GM12878 (cell line): ENCODE data around the gene PLEKHA7. TPM values are rescaled to one million over a fixed set of nuclear protein-coding genes. Genes with fewer than 3 reads are reported as not detected.

Experiments used
- ATAC-seq: fragments of 200-7000 bp; cut with Tn5 transposase; 3 replicates; pipeline ENCODE4 v1.9.1; 2020; ENCODE audit warnings: mild to moderate bottlenecking, moderate library complexity
- BruUV-seq: library from RNA; stranded (reverse); fragments of 400-500 nt; replicated peaks from 2 replicates; lab custom pipeline; 2021; lab: Mats Ljungman, UMichigan
- CTCF ChIA-PET: fragments of 300-600 bp; sonication (Branson Sonifier 250); formaldehyde crosslinking; extraction: SDS; loops from one replicate; lab custom pipeline; 2021; ENCODE audit warnings: inconsistent platforms; lab: Yijun Ruan, JAX
- POLR2A ChIA-PET: fragments of 350-600 bp; formaldehyde crosslinking; extraction: SDS; loops from one replicate; lab custom pipeline; 2021; ENCODE audit warnings: inconsistent platforms; lab: Charles Lee
- RAD21 ChIA-PET: fragments of 300-600 bp; sonication (Branson Sonifier 250); formaldehyde crosslinking; loops from one replicate; lab custom pipeline; 2023; ENCODE audit warnings: antibody characterized with exemption; ENCODE audit not compliant: unreplicated experiment; lab: Charles Lee
- SMC1A ChIA-PET: fragments of 300-600 bp; sonication (Branson Sonifier 250); formaldehyde crosslinking; loops from one replicate; lab custom pipeline; 2023; ENCODE audit not compliant: unreplicated experiment, uncharacterized antibody; lab: Charles Lee
- DNase-seq: peaks from one replicate; pipeline ENCODE4 v3.0.0-alpha.2; 2011; ENCODE audit warnings: low read depth, low spot score
- FAIRE-seq: peaks from 3 replicates; lab custom pipeline; 2011; peaks lifted over from hg19 to GRCh38; lab: Jason Lieb, UNC
- H2AFZ ChIP-seq: 2 replicates; pipeline ENCODE4 v1.6.0; 2011; ENCODE audit warnings: low read depth, low read length, control low read depth; ENCODE audit not compliant: control insufficient read depth
- H3K27ac ChIP-seq: 2 replicates; pipeline ENCODE4 v1.5.1; 2011; ENCODE audit warnings: control low read depth; ENCODE audit not compliant: control insufficient read depth, insufficient read depth
- H3K27me3 ChIP-seq, 2 experiments: replicated peaks in 1 of 2; 2 replicates each; pipeline versions ENCODE4 v1.6.0 to v1.6.1; 2011; ENCODE audit warnings: low read length in 1 of 2; ENCODE audit not compliant: control insufficient read depth in 2 of 2, insufficient read depth in 2 of 2
- H3K36me3 ChIP-seq, 2 experiments: 2 replicates each; pipeline ENCODE4 v1.5.1; 2011; ENCODE audit warnings: low read length in 1 of 2; ENCODE audit not compliant: control insufficient read depth in 2 of 2, insufficient read depth in 2 of 2
- H3K4me1 ChIP-seq: 2 replicates; pipeline ENCODE4 v1.6.1; 2011; ENCODE audit warnings: mild to moderate bottlenecking, low read length, moderate library complexity, mixed read lengths; ENCODE audit not compliant: control insufficient read depth, insufficient read depth
- H3K4me2 ChIP-seq: 2 replicates; pipeline ENCODE4 v1.6.0; 2011; ENCODE audit warnings: control low read depth; ENCODE audit not compliant: control insufficient read depth, insufficient read depth
- H3K4me3 ChIP-seq: fragments of 200-600 bp; sonication (generic); 2 replicates; pipeline ENCODE4 v1.5.1; 2016
- H3K79me2 ChIP-seq: 2 replicates; pipeline ENCODE4 v1.6.0; 2011; ENCODE audit warnings: low read length; ENCODE audit not compliant: control insufficient read depth, insufficient read depth
- H3K9ac ChIP-seq: 2 replicates; pipeline ENCODE4 v1.8.0; 2011; ENCODE audit warnings: low read length, control low read depth, mixed read lengths; ENCODE audit not compliant: control insufficient read depth, insufficient read depth
- H3K9me3 ChIP-seq: replicated peaks from 3 replicates; pipeline ENCODE4 v1.5.1; 2011; ENCODE audit warnings: mild to moderate bottlenecking, low read length; ENCODE audit not compliant: control insufficient read depth, insufficient read depth
- H4K20me1 ChIP-seq: 2 replicates; pipeline ENCODE4 v1.6.0; 2011; ENCODE audit not compliant: control insufficient read depth, insufficient read depth
- CHD4 ChIP-seq: fragments of 200-600 bp; sonication (generic); IDR thresholded peaks from 2 replicates; pipeline ENCODE4 v1.6.1; 2016; ENCODE audit warnings: mild to moderate bottlenecking
- E2F8 ChIP-seq: fragments of 450-650 bp; IDR thresholded peaks from 2 replicates; pipeline ENCODE4 v1.6.1; 2018; ENCODE audit warnings: mild to moderate bottlenecking, low read depth, moderate library complexity; ENCODE audit not compliant: partially characterized antibody
- HDGF ChIP-seq: fragments of 450-650 bp; IDR thresholded peaks from 2 replicates; pipeline ENCODE4 v1.6.1; 2016; ENCODE audit warnings: antibody characterized with exemption
- IKZF2 ChIP-seq, 2 experiments: fragments of 450-650 bp; IDR thresholded peaks; 2 replicates each; pipeline ENCODE4 v1.6.1; 2017; ENCODE audit warnings: mild to moderate bottlenecking in 2 of 2, moderate library complexity in 2 of 2
- KAT2A ChIP-seq: conservative IDR thresholded peaks from 2 replicates; pipeline ENCODE4 v1.6.1; 2011; ENCODE audit warnings: low read depth, low read length; ENCODE audit not compliant: control insufficient read depth
- PRDM15 ChIP-seq: fragments of 450-650 bp; formaldehyde crosslinking; IDR thresholded peaks from 2 replicates; pipeline ENCODE4 v1.4.0; 2020; ENCODE audit warnings: mild to moderate bottlenecking, moderate library complexity
- RBBP5 ChIP-seq: fragments of 200-600 bp; sonication (generic); conservative IDR thresholded peaks from 2 replicates; pipeline ENCODE4 v1.6.1; 2016
- SREBF1 ChIP-seq: IDR thresholded peaks from 2 replicates; pipeline ENCODE4 v1.6.1; 2012; ENCODE audit warnings: mild to moderate bottlenecking, low read length
- STAT1 ChIP-seq: fragments of 450-650 bp; conservative IDR thresholded peaks from 2 replicates; pipeline ENCODE4 v1.6.1; 2014; ENCODE audit warnings: antibody characterized with exemption, mild to moderate bottlenecking
- TAF1 ChIP-seq: IDR thresholded peaks from 2 replicates; pipeline ENCODE4 v1.6.1; 2011; ENCODE audit warnings: mild to moderate bottlenecking, low read depth, low read length, borderline replicate concordance
- ZNF24 ChIP-seq: fragments of 450-650 bp; IDR thresholded peaks from 2 replicates; pipeline ENCODE4 v1.6.1; 2017; ENCODE audit warnings: antibody characterized with exemption, mild to moderate bottlenecking
- WGBS: methylation state at CpG from one replicate; pipeline ENCODE4 v1.1.6; 2016; ENCODE audit warnings: low lambda C conversion rate; ENCODE audit not compliant: insufficient replicate concordance, insufficient coverage; ENCODE audit errors: missing lambda C conversion rate; 5-methylcytosine and 5-hydroxymethylcytosine counted together
- in situ Hi-C: fragments of 300-500 bp; cut with MboI; formaldehyde crosslinking; loops from 9 replicates; pipeline ENCODE4 v1.14.3; 2018; ENCODE audit warnings: mixed read lengths
- intact Hi-C: fragments of 100-400 bp; cut with micrococcal nuclease; formaldehyde crosslinking; loops from one replicate; pipeline ENCODE4 v1.14.2; 2022; ENCODE audit not compliant: unreplicated experiment
- polyA plus RNA-seq, 11 experiments: library from polyadenylated mRNA; depleted of rRNA in 4 of 11; unstranded in 6 of 11; stranded (reverse) in 5 of 11; fragments of >200 nt; fragmentation: Nextera tagmentation in 4 of 11; fragmentation: Illumina TruSeq in 1 of 11; extraction: Ambion mirVana in 4 of 11; extraction: Trizol in 1 of 11; gene quantifications; 1 replicate in 1 of 11; 2 replicates in 10 of 11; pipeline versions ENCODE4 v1.2.1 to v1.2.3, GENCODE V29; 2011 to 2016; ENCODE audit warnings: inconsistent platforms in 2 of 11, missing spikeins in 2 of 11, low read depth in 1 of 11
- total RNA-seq, 4 experiments: library from RNA; depleted of rRNA in 3 of 4; stranded (reverse); fragments of >200 nt in 3 of 4; fragmentation: Illumina TruSeq in 1 of 4; extraction: Trizol in 1 of 4; gene quantifications; 2 replicates each; pipeline versions ENCODE4 v1.2.1 to v1.2.3, GENCODE V29; 2013 to 2021

Gene PLEKHA7
- total and polyA plus RNA-seq, 10 of the 15 experiments (the other 5 are each of a cell fraction or from before 2014, with no cell fraction given), result 0.45 to 5.3 (median 2.1) TPM

- BruUV-seq, result no TSS peak
- in situ Hi-C loops, result no loop called here
- H3K27me3 ChIP-seq, result no peaks in the 10 kb centered on the region
- RAD21 ChIA-PET, result no interaction called here
- no peak overlapping the region for H3K4me3 ChIP-seq
- no peak overlapping the region for H3K27ac ChIP-seq
- no peaks in the 10 kb centered on the region for H3K36me3 ChIP-seq
- CTCF ChIA-PET, result no interaction called here
- 0% methylated on average over 3 of the region's 3 CpGs for WGBS
- H4K20me1 ChIP-seq, result no peaks in the 10 kb centered on the region
- FAIRE-seq, result no peak
- H3K79me2 ChIP-seq, result no peaks in the 10 kb centered on the region
- H2AFZ ChIP-seq, result no peak overlapping the region
- H3K4me1 ChIP-seq, result no peaks in the 10 kb centered on the region
- no peaks in the 10 kb centered on the region for H3K9me3 ChIP-seq
- no peak for TF ChIP-seq E2F8
- TF ChIP-seq CHD4, result no peak
- no peak for TF ChIP-seq RBBP5
- no peak for TF ChIP-seq KAT2A
- no peak for TF ChIP-seq TAF1
- no peak for TF ChIP-seq IKZF2 (IDR thresholded peaks at IDR 0.05)
- TF ChIP-seq PRDM15 (CRISPR knock-in tag), result no peak
- TF ChIP-seq HDGF, result no peak
- no peak for TF ChIP-seq STAT1
- TF ChIP-seq ZNF24, result no peak
- TF ChIP-seq SREBF1, result no peak
- POLR2A ChIA-PET, result no interaction called here
- SMC1A ChIA-PET, result no interaction called here
- no peak for DNase-seq
- no peak overlapping the region for H3K9ac ChIP-seq
- no peak for ATAC-seq
- H3K4me2 ChIP-seq, result no peak overlapping the region
- intact Hi-C loops, result no loop called here
Measured at GRCh38 chr11:16973338-16973964, 40.8 kb downstream of the PLEKHA7 start.
